HEK293 (cell line): Measurements from ENCODE around the gene HOXD11.

ENCODE experiments used
- GLI4 ChIP-seq: fragments of 450-650 bp; formaldehyde crosslinking; IDR thresholded peaks from 2 replicates; pipeline ENCODE4 v1.5.1; 2016; ENCODE audit warnings: missing biosample characterization, missing genetic modification characterization
- HOXA7 ChIP-seq: sonication (generic); formaldehyde crosslinking; IDR thresholded peaks from 2 replicates; pipeline ENCODE4 v1.8.1; 2022; ENCODE audit warnings: missing genetic modification reagents, borderline replicate concordance
- KLF10 ChIP-seq: fragments of 450-650 bp; IDR thresholded peaks from 2 replicates; pipeline ENCODE4 v1.5.1; 2018; ENCODE audit warnings: missing biosample characterization, mild to moderate bottlenecking, missing genetic modification characterization
- KLF9 ChIP-seq: fragments of 450-650 bp; formaldehyde crosslinking; IDR thresholded peaks from 2 replicates; pipeline ENCODE4 v1.5.1; 2016; ENCODE audit warnings: missing biosample characterization, missing genetic modification characterization, low read depth
- OSR2 ChIP-seq: fragments of 450-650 bp; formaldehyde crosslinking; IDR thresholded peaks from 2 replicates; pipeline ENCODE4 v1.5.1; 2016; ENCODE audit warnings: missing biosample characterization, missing genetic modification characterization
- PRDM1 ChIP-seq: fragments of 450-650 bp; formaldehyde crosslinking; IDR thresholded peaks from 2 replicates; pipeline ENCODE4; 2016; ENCODE audit warnings: missing biosample characterization, missing genetic modification characterization
- SCRT2 ChIP-seq: fragments of 450-650 bp; formaldehyde crosslinking; IDR thresholded peaks from 2 replicates; pipeline ENCODE4 v1.5.1; 2016; ENCODE audit warnings: missing biosample characterization, missing genetic modification characterization
- SP2 ChIP-seq: fragments of 450-650 bp; formaldehyde crosslinking; IDR thresholded peaks from 2 replicates; pipeline ENCODE4 v1.5.1; 2016; ENCODE audit warnings: missing biosample characterization, missing genetic modification characterization
- ZBTB20 ChIP-seq: fragments of 450-650 bp; formaldehyde crosslinking; IDR thresholded peaks from 2 replicates; pipeline ENCODE4 v1.5.1; 2016; ENCODE audit warnings: missing biosample characterization, missing genetic modification characterization
- ZNF157 ChIP-seq: fragments of 450-650 bp; formaldehyde crosslinking; IDR thresholded peaks from 2 replicates; pipeline ENCODE4 v1.5.1; 2016; ENCODE audit warnings: missing biosample characterization, missing genetic modification characterization
- ZNF174 ChIP-seq: fragments of 450-650 bp; formaldehyde crosslinking; IDR thresholded peaks from 2 replicates; pipeline ENCODE4 v1.5.0; 2017; ENCODE audit warnings: missing biosample characterization, mild to moderate bottlenecking, missing genetic modification characterization
- ZNF223 ChIP-seq: fragments of 450-650 bp; formaldehyde crosslinking; IDR thresholded peaks from 2 replicates; pipeline ENCODE4 v1.5.1; 2016; ENCODE audit warnings: missing biosample characterization, missing genetic modification characterization
- ZNF24 ChIP-seq: fragments of 450-650 bp; formaldehyde crosslinking; IDR thresholded peaks from 2 replicates; pipeline ENCODE4 v1.5.1; 2016; ENCODE audit warnings: missing biosample characterization, missing genetic modification characterization
- ZNF354C ChIP-seq: fragments of 450-650 bp; formaldehyde crosslinking; IDR thresholded peaks from 2 replicates; pipeline ENCODE4 v1.5.1; 2016; ENCODE audit warnings: missing biosample characterization, missing genetic modification characterization, low read depth, borderline replicate concordance
- ZNF48 ChIP-seq: fragments of 450-650 bp; formaldehyde crosslinking; IDR thresholded peaks from 2 replicates; pipeline ENCODE4 v1.5.1; 2016; ENCODE audit warnings: missing biosample characterization, missing genetic modification characterization
- ZNF548 ChIP-seq: fragments of 450-650 bp; formaldehyde crosslinking; IDR thresholded peaks from 2 replicates; pipeline ENCODE4 v1.5.1; 2016; ENCODE audit warnings: missing biosample characterization, missing genetic modification characterization
- ZNF596 ChIP-seq: fragments of 450-650 bp; IDR thresholded peaks from 2 replicates; pipeline ENCODE4 v1.5.0; 2018; ENCODE audit warnings: missing biosample characterization, mild to moderate bottlenecking, missing genetic modification characterization, moderate library complexity
- ZNF623 ChIP-seq: fragments of 450-650 bp; formaldehyde crosslinking; IDR thresholded peaks from 2 replicates; pipeline ENCODE4 v1.5.1; 2016; ENCODE audit warnings: missing biosample characterization, missing genetic modification characterization
- ZNF629 ChIP-seq: fragments of 450-650 bp; formaldehyde crosslinking; IDR thresholded peaks from 2 replicates; pipeline ENCODE4 v1.5.1; 2017; ENCODE audit warnings: missing biosample characterization, missing genetic modification characterization
- ZNF660 ChIP-seq: fragments of 450-650 bp; IDR thresholded peaks from 2 replicates; pipeline ENCODE4 v1.5.1; 2018; ENCODE audit warnings: missing biosample characterization, mild to moderate bottlenecking, missing genetic modification characterization
- ZNF677 ChIP-seq: fragments of 450-650 bp; IDR thresholded peaks from 2 replicates; pipeline ENCODE4 v1.5.0; 2018; ENCODE audit warnings: missing biosample characterization, mild to moderate bottlenecking, missing genetic modification characterization, moderate library complexity
- TF ChIP-seq, protein P1 (sequence below): fragments of 450-650 bp; formaldehyde crosslinking; IDR thresholded peaks from 2 replicates; pipeline ENCODE4 v1.5.1; 2016; ENCODE audit warnings: missing biosample characterization, missing genetic modification characterization
- TF ChIP-seq, protein P2 (sequence below): fragments of 450-650 bp; formaldehyde crosslinking; optimal IDR thresholded peaks from 2 replicates; pipeline ENCODE3; 2016; ENCODE audit warnings: missing biosample characterization, mild to moderate bottlenecking, missing genetic modification characterization
- TF ChIP-seq, protein P3 (sequence below): fragments of 450-650 bp; formaldehyde crosslinking; IDR thresholded peaks from 2 replicates; pipeline ENCODE4 v1.5.1; 2016; ENCODE audit warnings: missing biosample characterization, missing genetic modification characterization
- TF ChIP-seq, protein P4 (sequence below): fragments of 450-650 bp; formaldehyde crosslinking; conservative IDR thresholded peaks from 2 replicates; pipeline ENCODE4 v1.5.1; 2016; ENCODE audit warnings: low read depth, missing biosample characterization, missing genetic modification characterization
- TF ChIP-seq, protein P5 (sequence below): fragments of 450-650 bp; formaldehyde crosslinking; IDR thresholded peaks from 2 replicates; pipeline ENCODE4 v1.5.1; 2016; ENCODE audit warnings: missing biosample characterization, missing genetic modification characterization
- TF ChIP-seq, protein P6 (sequence below): fragments of 450-650 bp; formaldehyde crosslinking; IDR thresholded peaks from 2 replicates; pipeline ENCODE4 v1.5.1; 2016; ENCODE audit warnings: missing biosample characterization, missing genetic modification characterization
- TF ChIP-seq, protein P7 (sequence below): fragments of 450-650 bp; formaldehyde crosslinking; IDR thresholded peaks from 2 replicates; pipeline ENCODE4 v1.5.1; 2016; ENCODE audit warnings: missing biosample characterization, missing genetic modification characterization

The HOXD11 gene

DNA sequence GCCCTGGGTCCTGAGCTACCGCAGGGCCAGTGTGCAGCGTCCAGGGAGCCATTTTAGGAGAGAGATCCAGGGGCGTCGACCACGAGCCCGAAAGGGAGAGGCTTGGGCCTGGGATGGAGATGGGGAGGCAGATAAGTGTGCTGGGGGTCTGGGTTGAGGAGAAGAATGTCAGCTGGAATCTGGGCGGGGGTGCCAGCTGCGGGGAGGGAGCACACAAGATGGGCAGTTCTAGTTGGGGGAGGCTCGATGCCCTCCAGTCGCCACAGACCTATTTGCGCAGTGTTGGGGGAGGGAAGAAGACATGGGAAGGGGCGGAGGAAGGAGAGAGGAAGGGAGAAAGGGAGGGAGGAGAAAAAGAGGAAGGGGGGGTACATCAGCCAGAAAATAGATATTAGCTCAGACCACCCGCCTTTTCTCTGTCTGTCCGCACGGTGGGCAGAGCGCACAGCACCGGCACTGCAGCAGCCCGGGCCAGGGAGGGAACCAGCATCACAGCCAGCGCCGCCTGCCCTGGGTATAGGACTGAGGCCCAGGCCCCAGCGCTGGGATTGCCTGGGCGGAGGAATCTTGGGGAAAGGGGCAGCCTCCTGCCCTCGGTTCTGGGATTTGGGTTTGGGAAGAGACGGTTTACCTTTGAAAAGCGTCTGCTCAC lies 1.9 kb upstream of the HOXD11 start (continued):
- TF ChIP-seq KLF10 (tag by site-specific recombination) (no peak), ZNF660 (0 out of 2 replicates have a peak, but pooled peaks have one; percentile 35), GLI4 (no peak), ZNF157 (no peak), PRDM1 (peak; percentile 76), OSR2 (0 out of 2 replicates have a peak, but pooled peaks have one; percentile 24), KLF9 (tag by site-specific recombination) (peak; percentile 56; the same call in 1 of the 2 replicates), ZNF596 (tag by site-specific recombination) (no peak), ZNF48 (tag by site-specific recombination) (no peak), SCRT2 (tag by site-specific recombination) (no peak), SP2 (peak; percentile 88), ZNF548 (tag by site-specific recombination) (no peak), HOXA7 (CRISPR knock-in tag) (no peak), ZNF24 (tag by site-specific recombination) (no peak), ZBTB20 (peak; percentile 89), ZNF629 (tag by site-specific recombination) (no peak), ZNF677 (tag by site-specific recombination) (no peak), ZNF354C (tag by site-specific recombination) (no peak), ZNF174 (no peak), ZNF623 (tag by site-specific recombination) (no peak), ZNF223 (no peak)
- TF ChIP-seq, protein P1, sequence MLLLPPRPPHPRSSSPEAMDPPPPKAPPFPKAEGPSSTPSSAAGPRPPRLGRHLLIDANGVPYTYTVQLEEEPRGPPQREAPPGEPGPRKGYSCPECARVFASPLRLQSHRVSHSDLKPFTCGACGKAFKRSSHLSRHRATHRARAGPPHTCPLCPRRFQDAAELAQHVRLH (tag by site-specific recombination): no peak
- TF ChIP-seq, protein P2, sequence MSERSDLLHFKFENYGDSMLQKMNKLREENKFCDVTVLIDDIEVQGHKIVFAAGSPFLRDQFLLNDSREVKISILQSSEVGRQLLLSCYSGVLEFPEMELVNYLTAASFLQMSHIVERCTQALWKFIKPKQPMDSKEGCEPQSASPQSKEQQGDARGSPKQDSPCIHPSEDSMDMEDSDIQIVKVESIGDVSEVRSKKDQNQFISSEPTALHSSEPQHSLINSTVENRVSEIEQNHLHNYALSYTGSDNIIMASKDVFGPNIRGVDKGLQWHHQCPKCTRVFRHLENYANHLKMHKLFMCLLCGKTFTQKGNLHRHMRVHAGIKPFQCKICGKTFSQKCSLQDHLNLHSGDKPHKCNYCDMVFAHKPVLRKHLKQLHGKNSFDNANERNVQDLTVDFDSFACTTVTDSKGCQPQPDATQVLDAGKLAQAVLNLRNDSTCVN (tag by site-specific recombination): no peak
- TF ChIP-seq, protein P3, sequence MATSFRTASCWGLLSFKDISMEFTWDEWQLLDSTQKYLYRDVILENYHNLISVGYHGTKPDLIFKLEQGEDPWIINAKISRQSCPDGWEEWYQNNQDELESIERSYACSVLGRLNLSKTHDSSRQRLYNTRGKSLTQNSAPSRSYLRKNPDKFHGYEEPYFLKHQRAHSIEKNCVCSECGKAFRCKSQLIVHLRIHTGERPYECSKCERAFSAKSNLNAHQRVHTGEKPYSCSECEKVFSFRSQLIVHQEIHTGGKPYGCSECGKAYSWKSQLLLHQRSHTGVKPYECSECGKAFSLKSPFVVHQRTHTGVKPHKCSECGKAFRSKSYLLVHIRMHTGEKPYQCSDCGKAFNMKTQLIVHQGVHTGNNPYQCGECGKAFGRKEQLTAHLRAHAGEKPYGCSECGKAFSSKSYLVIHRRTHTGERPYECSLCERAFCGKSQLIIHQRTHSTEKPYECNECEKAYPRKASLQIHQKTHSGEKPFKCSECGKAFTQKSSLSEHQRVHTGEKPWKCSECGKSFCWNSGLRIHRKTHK (tag by site-specific recombination): no peak
- TF ChIP-seq, protein P4, sequence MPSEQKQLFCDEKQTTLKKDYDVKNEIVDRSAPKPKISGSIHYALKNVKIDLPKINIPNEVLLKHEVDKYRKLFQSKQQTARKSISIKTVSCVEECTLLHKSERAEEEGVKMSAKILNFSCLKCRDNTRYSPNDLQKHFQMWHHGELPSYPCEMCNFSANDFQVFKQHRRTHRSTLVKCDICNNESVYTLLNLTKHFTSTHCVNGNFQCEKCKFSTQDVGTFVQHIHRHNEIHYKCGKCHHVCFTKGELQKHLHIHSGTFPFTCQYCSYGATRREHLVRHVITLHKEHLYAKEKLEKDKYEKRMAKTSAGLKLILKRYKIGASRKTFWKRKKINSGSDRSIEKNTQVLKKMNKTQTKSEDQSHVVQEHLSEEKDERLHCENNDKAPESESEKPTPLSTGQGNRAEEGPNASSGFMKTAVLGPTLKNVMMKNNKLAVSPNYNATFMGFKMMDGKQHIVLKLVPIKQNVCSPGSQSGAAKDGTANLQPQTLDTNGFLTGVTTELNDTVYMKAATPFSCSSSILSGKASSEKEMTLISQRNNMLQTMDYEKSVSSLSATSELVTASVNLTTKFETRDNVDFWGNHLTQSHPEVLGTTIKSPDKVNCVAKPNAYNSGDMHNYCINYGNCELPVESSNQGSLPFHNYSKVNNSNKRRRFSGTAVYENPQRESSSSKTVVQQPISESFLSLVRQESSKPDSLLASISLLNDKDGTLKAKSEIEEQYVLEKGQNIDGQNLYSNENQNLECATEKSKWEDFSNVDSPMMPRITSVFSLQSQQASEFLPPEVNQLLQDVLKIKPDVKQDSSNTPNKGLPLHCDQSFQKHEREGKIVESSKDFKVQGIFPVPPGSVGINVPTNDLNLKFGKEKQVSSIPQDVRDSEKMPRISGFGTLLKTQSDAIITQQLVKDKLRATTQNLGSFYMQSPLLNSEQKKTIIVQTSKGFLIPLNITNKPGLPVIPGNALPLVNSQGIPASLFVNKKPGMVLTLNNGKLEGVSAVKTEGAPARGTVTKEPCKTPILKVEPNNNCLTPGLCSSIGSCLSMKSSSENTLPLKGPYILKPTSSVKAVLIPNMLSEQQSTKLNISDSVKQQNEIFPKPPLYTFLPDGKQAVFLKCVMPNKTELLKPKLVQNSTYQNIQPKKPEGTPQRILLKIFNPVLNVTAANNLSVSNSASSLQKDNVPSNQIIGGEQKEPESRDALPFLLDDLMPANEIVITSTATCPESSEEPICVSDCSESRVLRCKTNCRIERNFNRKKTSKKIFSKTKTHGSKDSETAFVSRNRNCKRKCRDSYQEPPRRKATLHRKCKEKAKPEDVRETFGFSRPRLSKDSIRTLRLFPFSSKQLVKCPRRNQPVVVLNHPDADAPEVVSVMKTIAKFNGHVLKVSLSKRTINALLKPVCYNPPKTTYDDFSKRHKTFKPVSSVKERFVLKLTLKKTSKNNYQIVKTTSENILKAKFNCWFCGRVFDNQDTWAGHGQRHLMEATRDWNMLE: no peak
- TF ChIP-seq, protein P5, sequence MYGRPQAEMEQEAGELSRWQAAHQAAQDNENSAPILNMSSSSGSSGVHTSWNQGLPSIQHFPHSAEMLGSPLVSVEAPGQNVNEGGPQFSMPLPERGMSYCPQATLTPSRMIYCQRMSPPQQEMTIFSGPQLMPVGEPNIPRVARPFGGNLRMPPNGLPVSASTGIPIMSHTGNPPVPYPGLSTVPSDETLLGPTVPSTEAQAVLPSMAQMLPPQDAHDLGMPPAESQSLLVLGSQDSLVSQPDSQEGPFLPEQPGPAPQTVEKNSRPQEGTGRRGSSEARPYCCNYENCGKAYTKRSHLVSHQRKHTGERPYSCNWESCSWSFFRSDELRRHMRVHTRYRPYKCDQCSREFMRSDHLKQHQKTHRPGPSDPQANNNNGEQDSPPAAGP (tag by site-specific recombination): peak; percentile 68; the same call in 1 of the 2 replicates
- TF ChIP-seq, protein P6, sequence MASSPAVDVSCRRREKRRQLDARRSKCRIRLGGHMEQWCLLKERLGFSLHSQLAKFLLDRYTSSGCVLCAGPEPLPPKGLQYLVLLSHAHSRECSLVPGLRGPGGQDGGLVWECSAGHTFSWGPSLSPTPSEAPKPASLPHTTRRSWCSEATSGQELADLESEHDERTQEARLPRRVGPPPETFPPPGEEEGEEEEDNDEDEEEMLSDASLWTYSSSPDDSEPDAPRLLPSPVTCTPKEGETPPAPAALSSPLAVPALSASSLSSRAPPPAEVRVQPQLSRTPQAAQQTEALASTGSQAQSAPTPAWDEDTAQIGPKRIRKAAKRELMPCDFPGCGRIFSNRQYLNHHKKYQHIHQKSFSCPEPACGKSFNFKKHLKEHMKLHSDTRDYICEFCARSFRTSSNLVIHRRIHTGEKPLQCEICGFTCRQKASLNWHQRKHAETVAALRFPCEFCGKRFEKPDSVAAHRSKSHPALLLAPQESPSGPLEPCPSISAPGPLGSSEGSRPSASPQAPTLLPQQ (tag by site-specific recombination): peak; percentile 58
- TF ChIP-seq, protein P7, sequence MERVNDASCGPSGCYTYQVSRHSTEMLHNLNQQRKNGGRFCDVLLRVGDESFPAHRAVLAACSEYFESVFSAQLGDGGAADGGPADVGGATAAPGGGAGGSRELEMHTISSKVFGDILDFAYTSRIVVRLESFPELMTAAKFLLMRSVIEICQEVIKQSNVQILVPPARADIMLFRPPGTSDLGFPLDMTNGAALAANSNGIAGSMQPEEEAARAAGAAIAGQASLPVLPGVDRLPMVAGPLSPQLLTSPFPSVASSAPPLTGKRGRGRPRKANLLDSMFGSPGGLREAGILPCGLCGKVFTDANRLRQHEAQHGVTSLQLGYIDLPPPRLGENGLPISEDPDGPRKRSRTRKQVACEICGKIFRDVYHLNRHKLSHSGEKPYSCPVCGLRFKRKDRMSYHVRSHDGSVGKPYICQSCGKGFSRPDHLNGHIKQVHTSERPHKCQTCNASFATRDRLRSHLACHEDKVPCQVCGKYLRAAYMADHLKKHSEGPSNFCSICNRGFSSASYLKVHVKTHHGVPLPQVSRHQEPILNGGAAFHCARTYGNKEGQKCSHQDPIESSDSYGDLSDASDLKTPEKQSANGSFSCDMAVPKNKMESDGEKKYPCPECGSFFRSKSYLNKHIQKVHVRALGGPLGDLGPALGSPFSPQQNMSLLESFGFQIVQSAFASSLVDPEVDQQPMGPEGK (tag by site-specific recombination): peak; percentile 98
